ENCODE measurements around the gene MYBPH. TPM values are rescaled to one million over a fixed set of nuclear protein-coding genes. Genes with fewer than 3 reads are reported as not detected.

MYBPH gene
- total RNA-seq, 1 donor from 2014 or later: not detected

DNA sequence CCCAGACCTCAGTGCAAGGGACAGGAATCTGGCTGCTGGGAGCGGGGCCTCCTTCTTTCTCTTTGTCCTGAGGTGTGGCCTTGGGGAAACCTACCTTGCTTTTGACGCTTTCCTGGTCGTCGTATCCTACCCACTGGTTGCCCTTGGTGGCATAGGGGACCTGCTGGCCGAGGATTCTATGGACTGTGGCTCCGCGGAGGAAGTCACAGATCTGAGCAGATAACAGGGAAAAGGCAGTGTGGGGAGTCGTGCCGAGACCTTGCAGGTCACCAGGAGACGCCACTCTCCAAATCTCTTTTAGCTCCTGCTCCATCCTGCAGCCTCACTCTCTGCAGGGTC is 4.0 kb upstream of the MYBPH start:
- intact Hi-C loops (cut with micrococcal nuclease): no loop called here

DNA sequence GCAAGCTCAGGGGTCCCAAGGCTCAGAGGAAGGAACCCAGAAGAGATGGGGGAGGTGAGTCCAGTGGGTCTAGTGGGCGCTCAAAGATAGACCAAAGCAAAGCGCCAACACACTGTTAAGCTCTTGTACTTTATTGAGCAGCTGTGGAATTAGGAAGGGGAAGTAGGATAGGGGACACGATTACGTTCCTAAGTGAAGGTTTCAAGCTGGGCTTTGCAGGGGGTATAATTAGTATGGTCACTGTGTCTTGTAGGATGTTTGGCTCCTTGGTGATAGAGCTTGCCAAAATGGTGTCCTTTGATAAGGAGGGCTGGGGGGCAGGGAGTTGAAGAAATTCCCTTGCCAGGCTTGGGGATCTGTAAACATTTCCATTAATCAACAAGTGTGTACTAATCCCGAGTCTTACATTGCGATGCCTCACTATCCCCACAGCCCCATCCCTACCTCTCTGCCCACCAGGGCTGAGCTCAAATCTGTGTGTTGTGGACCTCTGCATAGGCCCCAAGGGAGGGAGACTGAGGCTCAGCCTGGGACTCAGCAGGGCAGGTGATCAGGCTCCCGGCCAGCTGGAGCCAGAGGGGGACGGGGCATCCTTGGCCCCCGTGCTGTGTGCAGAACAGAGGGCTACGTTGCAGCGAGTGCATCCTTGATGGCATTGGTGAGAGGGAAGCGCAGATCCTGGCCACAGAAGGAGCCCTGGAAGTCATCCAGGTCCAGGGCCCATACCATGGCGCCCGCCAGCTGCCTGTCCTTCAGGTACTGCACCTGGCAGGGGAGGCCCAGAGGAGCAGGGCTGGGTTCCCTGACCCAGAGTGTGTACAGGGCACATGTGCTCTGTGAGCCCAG is 3.4 kb upstream of the MYBPH start:
- intact Hi-C loops (cut with micrococcal nuclease): no loop called here

DNA sequence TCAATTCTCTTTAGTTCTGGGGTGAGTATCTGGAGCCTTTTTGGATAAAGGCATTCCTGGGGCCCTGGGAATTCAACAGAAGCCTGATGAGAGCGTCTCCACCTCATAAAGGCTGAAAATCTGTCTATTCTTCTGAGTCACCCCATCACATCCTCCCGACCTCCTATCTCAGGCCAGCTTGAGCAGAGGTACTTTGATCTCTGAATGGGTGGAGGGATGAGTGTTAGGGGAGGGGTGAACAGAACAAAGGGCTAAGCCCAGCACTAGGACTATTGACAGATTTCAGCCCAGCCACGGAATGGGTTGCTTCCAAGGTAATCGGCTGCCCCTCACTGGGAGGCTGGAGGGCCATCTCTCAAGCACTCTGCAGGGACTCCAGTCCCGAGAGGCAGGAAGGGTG is 2.5 kb upstream of the MYBPH start:
- intact Hi-C loops (cut with micrococcal nuclease): no loop called here

- intact Hi-C loops (cut with micrococcal nuclease): no loop called here
Measured at GRCh38 chr1:203177470-203178039, 1.9 kb upstream of the MYBPH start.

GRCh38 chr1:203177036-203177405 is 1.4 kb upstream of the MYBPH start:
- intact Hi-C loops (cut with micrococcal nuclease): no loop called here

GRCh38 chr1:203176273-203177035 is 828 bp upstream of the MYBPH start:
- intact Hi-C loops (cut with micrococcal nuclease): no loop called here

DNA sequence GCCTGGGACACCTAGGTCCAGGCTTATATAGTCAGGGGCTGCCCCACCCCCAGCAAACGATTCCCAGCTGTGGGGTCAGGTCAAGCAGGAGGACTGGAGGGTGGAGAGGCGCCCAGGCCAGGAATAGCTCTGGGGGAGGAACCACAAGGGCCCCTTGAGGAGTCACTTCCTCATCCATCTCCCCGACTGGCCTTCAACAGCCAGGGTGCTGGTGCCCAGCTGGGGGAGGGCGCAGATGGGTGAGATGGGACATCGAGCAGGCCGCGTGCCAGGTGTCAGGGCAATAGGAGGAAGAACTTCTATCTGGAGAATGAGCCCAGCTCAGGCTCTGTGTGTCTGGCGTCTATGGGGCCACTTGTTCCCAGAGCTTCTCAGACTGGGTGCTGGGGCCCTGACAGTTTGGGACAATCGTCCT is 208 bp upstream of the MYBPH start:
- intact Hi-C loops (cut with micrococcal nuclease): no loop called here

DNA sequence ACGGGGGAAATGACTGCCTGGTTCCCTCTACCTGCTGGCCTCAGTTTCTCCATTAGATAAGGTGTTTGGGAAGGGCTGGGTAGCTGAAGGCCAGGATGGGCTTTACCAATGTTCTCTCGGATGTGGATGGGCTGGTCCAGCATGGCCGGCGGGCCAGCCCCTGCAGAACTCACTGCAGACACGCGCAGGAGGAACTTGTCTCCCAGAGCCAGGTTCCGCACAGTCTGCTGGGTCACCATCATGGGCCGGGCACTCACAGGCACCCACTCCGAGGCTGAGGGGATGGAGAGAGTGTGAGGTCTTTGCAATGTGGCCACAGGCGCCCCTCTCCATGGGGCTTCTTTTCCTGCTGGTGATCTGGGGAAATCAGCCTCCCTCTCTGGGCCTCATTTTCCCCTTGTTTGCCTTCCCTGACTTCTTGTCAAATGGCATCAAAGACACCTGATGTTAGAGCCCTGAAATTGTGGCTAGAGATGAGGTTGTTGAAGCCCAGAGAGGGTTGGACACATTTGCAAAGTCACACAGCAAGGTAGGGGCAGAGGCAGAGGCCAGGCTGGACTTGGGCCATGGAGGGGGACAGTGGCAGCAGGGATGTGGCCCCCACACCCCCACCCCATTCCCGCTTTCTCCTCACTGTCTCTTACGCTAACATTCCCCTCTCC is 1.2 kb downstream of the MYBPH start:
- intact Hi-C loops (cut with micrococcal nuclease): no loop called here

DNA sequence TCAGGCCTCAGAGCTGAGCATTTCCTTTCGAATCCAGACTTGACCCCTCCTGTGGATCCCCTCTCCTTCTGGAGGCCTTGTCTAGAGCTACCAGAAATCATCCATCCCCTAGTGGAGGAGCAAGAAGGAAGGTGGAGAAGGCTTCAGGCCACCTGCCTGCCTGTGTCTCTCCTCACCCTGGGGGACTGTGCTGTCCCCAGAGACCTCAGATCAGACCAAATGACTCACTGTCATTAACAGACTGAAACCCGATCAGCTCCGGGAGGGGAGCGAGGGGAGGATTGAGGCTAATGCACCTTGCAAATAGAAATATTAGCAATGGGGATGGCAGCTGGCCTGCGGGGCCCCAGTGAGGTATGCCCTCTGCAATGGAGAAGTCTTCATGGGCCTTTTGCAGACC is 2.1 kb downstream of the MYBPH start:
- intact Hi-C loops (cut with micrococcal nuclease): no loop called here

GRCh38 chr1:203173011-203173555 is 2.5 kb downstream of the MYBPH start:
- intact Hi-C loops (cut with micrococcal nuclease): no loop called here

DNA sequence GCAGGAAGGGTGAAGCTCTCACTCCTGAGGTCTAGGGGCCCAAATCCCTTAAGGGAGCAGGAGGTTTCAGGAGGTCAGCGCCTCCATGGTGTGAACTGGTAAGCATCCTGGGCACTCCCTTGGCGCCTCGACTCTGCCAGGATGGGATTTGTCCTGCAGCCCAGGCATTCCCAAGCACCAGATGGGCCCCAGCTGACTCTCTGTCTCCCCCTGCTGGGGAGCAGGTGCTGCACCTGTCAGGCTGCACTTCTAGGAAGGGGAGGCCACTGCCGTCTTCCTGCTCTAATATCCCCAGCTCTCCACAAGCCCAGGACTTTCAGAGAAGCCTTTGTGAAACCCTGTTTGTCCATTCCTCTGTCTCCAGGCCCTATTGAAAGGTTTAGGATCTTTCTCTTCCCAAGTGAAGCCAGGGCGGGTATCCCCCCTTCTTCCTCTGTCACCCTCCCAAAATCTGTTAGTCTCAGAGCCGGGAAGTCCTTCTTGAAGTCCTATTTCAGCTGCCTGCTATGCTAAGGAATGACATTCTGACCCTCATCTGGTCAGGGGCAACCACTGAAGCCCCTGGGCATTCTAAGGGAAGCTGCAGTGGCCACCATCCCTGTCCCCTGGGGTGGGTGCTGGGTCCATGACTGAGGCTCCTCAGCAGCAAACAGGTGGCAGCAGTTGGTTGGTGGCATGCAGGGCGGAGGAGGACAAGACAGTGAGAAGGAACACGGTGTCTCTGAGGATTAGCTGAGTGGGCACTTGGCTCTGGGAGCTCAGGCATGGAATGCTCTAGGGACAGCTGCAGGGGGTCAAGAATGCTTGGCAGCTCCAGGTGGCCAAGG is 3.2 kb downstream of the MYBPH start:
- intact Hi-C loops (cut with micrococcal nuclease): loop anchor here (1.0 kb wide), 1 partner anchor 133 kb away; no protein-coding TSS in a partner anchor

GRCh38 chr1:203171341-203172183 is 4.1 kb downstream of the MYBPH start:
- intact Hi-C loops (cut with micrococcal nuclease): loop anchor here (1.0 kb wide), 1 partner anchor 132 kb away; no protein-coding TSS in a partner anchor

GRCh38 chr1:203170625-203171330 is 4.8 kb downstream of the MYBPH start:
- intact Hi-C loops (cut with micrococcal nuclease): no loop called here

DNA sequence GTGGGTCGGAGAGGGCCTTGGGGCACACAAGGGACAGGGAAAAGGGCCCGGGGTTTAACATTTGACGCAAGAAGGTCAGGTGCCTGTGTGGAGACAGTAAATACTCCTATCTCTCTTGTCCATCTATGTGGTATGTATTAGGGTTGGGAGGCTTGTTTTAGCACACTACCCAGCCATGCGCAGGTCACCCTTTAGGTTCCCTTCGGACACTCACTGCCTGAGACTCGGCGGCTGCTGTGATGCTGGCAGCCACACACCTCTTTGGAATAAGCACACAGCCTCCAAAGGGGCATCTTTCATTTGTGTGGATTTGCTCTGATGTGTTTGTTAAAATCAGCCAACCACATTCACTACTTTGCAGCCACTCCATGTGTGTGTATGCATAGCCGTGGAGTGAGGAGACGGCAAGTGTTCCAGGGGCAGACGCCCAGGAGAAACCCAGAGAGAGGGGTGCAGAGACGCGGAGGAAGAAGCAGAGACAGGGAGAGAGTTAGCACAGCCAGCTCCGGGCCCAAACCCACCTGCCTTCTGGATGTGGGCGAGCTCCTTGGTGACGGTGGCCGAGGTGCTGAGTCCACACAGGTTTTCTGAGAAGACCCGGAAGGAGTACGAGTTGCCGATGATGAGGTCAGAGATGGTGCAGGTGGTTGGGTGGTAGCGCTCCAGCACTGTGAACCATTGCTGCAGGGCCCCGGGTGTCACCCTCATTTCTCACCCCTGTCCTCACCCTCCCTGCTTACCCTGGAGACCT is 5.7 kb downstream of the MYBPH start:
- intact Hi-C loops (cut with micrococcal nuclease): no loop called here

GRCh38 chr1:203168991-203169390 is 6.6 kb downstream of the MYBPH start:
- intact Hi-C loops (cut with micrococcal nuclease): no loop called here

DNA sequence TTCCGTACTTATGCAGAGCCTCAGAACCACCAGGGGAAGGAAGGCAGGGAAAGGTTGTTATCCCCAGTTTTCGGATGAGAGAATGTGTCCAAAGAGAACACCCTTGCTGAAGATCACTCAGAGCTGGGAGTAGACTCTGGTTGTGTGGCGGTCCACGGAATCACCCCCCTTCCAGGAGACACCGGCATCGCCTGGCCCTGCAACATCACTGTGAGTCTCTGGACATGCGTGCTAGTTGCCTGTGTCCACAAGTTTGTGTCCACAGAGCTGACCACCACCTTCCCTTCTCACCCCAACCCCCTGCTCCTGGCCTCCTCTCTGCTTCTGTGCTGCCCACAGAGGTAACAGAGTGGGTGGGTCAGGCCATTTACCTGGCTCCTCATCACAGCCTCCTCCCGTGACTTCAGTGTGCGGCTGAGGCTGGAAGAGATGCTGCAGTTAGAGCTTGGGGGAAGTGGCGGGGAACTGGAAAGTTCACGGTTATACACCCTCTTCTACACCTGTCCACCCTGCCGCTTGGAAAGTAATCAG is 7.3 kb downstream of the MYBPH start:
- intact Hi-C loops (cut with micrococcal nuclease): no loop called here

DNA sequence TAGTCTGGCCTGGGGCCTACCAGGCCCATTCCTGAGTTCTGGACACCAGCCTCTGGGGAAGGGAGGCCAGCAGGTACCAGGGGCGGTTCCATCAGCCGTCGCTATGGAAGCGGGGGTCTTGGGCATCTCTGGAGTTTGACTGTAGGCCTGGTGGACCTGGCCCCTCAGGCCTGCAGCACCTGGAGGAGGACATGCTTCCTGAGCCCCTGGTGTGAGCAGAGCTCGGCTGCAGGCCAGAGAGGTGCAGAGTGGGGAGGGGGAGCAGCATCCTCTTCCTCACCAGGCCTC is 7.8 kb downstream of the MYBPH start:
- intact Hi-C loops (cut with micrococcal nuclease): no loop called here
